ENCODE data around the gene SLAMF6. TPM values are rescaled to one million over a fixed set of nuclear protein-coding genes. Genes with fewer than 3 reads are reported as not detected.

The SLAMF6 gene
- 10 to 100 TPM; 17.8 to 48.5 (median 40.5) TPM for total RNA-seq
- 10 to 100 TPM; 61.1 to 62.6 TPM for polyA plus RNA-seq
- total RNA-seq = 60.4 reads per million, percentile 75 among the genes with 10 or more reads in this experiment

DNA sequence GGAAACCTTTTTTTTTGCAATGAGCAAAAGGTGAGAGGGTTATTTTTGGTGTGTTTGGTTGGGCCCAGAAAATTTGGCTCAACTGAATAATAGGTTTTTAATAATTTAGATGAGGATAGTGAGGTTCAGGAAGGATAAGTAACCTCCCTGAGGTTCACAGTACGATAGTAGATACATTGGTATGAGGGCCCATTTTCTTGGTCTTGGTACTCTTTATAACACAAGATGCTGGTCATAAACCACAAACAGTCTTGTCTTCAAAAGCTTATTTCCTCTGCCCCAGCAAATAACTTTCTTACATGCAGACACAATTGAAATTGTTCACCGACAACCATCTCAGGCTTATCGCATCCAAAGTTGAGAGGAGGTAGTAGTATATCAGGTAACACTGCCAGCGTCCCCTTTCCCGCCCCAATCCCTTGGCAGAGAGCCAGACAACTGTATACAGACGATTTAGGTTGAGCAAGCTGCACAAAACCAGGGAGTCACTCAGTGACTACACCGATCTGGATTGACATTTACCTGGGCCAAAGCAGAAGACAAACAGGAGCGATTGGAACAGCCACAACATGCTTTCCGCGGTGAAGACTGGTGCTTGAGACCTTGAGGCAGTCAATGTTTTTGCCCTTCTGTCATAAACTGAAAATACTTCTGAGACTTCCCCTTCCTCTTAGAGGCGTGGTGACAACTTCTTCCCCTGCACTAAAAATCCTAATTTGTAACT, at the start of gene SLAMF6:
Gene SLAMF6, minus strand, starts transcription at position 634 of the 724 bp plus-strand sequence. Its CDS starts 63 bp downstream, at position 571.
- Histone ChIP-seq H3K9me3 (ENCODE audit: control insufficient read depth in 2 of 3, low read length in 3 of 3) (no peaks in the 10 kb centered on the region), H3K4me3 (ENCODE audit: low read length) (peak within 1 kb of the TSS; percentile 51), H3K27ac (ENCODE audit: low read depth, low read length) (peak within 1 kb of the TSS; percentile 84), H3K4me1 (ENCODE audit: control insufficient read depth in 2 of 2, insufficient read depth in 2 of 2, low read length in 2 of 2) (peaks cover 13 to 38% of the 10 kb centered on the region in 2 donors), H3K27me3 (ENCODE audit: control insufficient read depth in 2 of 2, insufficient read depth in 2 of 2, low read length in 2 of 2) (no peaks in the 10 kb centered on the region), H3K36me3 (ENCODE audit: control insufficient read depth in 2 of 3, insufficient read depth in 3 of 3, low read length in 3 of 3) (no peaks in the 10 kb centered on the region)
- ATAC-seq (peak; percentile 72), DNase-seq (peak in 8 of 9 donors; percentile 33 to 68 (median 52))
- no peaks in the 10 kb centered on the region for H3K27me3 Mint-ChIP-seq
- CTCF ChIA-PET = interaction anchor here (0.6 to 2.8 kb wide), 9 partner anchors 17 to 170 kb away, joined by 3 to 12 read pairs (median 3); no protein-coding TSS in a partner anchor
- POLR2A ChIA-PET = interaction anchor here (0.6 to 2.2 kb wide), 14 partner anchors 9 to 193 kb away, joined by 3 to 15 read pairs (median 4); partner anchors contain the start of genes CD84 and SLAMF1
- peaks cover 0 to 29% (median 20%) of the 10 kb centered on the region in 11 donors for H3K9me3 Mint-ChIP-seq
- peak within 1 kb of the TSS; percentile 87 to 98 (median 94) for H3K4me3 Mint-ChIP-seq
- H3K4me1 Mint-ChIP-seq = peaks cover 33 to 83% (median 74%) of the 10 kb centered on the region in 7 donors
- H3K36me3 Mint-ChIP-seq = peaks cover 17 to 52% (median 20%) of the 10 kb centered on the region in 5 donors
- intact Hi-C loops (cut with micrococcal nuclease) = loop anchor here (1.0 to 5.0 kb wide), 3 partner anchors 18 to 50 kb away; no protein-coding TSS in a partner anchor
- peak within 1 kb of the TSS; percentile 89 to 99 (median 93) for H3K27ac Mint-ChIP-seq

DNA sequence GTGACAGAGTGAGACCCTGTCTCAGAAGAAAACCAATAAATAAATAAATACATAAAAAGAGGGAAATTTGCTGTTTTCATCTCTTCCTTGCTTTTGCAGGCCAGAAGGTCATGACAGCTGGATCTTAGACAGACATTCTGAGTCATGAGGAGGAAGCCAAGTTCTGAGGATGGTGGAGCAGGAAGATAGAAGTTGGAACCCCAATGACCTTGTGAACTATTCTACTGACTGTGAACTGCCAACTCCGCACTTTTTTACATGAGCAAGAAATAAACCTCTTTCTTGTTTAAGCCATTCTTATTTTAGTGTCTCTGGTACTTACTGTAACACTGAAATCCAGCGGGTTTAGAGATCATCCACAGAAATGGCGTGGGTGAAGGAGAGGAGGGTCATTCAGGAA, 47.8 kb upstream of the SLAMF6 start:
- ChIA-PET POLR2A (interaction anchor here (1.3 to 1.7 kb wide), 4 partner anchors 8 to 142 kb away, joined by 4 to 9 read pairs (median 6); partner anchors contain the start of gene CD84), CTCF (interaction anchor here (1.4 kb wide), 1 partner anchor 15 kb away, joined by 3 read pairs; no protein-coding TSS in a partner anchor)
- Mint-ChIP-seq H3K4me3 (peak overlapping the region in 4 of 10 donors; percentile 0 to 79 (median 60)), H3K27me3 (no peaks in the 10 kb centered on the region), H3K9me3 (peaks cover 0 to 14% (median 3%) of the 10 kb centered on the region in 11 donors), H3K4me1 (peaks cover 76 to 100% (median 91%) of the 10 kb centered on the region in 7 donors), H3K36me3 (peaks cover 21 to 59% (median 27%) of the 10 kb centered on the region in 5 donors), H3K27ac (peak overlapping the region; percentile 8 to 98 (median 89))
- Histone ChIP-seq H3K36me3 (ENCODE audit: control insufficient read depth in 2 of 3, insufficient read depth in 3 of 3, low read length in 3 of 3) (no peaks in the 10 kb centered on the region), H3K9me3 (ENCODE audit: control insufficient read depth in 2 of 3, low read length in 3 of 3) (no peaks in the 10 kb centered on the region), H3K4me3 (ENCODE audit: low read length) (no peak overlapping the region), H3K27ac (ENCODE audit: low read depth, low read length) (no peak overlapping the region), H3K27me3 (ENCODE audit: control insufficient read depth in 2 of 2, insufficient read depth in 2 of 2, low read length in 2 of 2) (no peaks in the 10 kb centered on the region), H3K4me1 (ENCODE audit: control insufficient read depth in 2 of 2, insufficient read depth in 2 of 2, low read length in 2 of 2) (peaks cover 93 to 96% of the 10 kb centered on the region in 2 donors)
- DNase-seq = no peak
- intact Hi-C loops (cut with micrococcal nuclease) = no loop called here
- no peak for ATAC-seq

DNA sequence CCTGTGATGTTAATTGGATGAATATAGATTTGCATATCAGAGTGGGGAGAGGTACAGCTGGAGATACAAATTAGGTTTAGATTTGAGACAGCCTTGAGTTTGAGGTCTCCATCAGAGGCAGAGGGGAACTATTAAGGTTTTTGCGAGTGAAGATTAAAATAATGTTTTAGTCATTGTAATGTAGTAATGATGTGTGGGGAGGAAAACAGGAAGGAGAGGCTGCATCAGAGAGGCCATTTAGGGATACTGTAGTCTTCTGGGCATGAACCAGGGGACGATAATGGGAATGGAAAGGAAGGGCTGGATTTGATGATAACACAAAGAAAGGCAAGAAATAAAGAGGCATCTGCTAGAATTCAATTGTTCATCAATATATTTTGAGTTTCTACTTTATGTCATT, 46.8 kb upstream of the SLAMF6 start:
- Histone ChIP-seq H3K36me3 (ENCODE audit: control insufficient read depth in 2 of 3, insufficient read depth in 3 of 3, low read length in 3 of 3) (no peaks in the 10 kb centered on the region), H3K4me1 (ENCODE audit: control insufficient read depth in 2 of 2, insufficient read depth in 2 of 2, low read length in 2 of 2) (peaks cover 92 to 98% of the 10 kb centered on the region in 2 donors), H3K27ac (ENCODE audit: low read depth, low read length) (peak overlapping the region; percentile 29), H3K9me3 (ENCODE audit: control insufficient read depth in 2 of 3, low read length in 3 of 3) (no peaks in the 10 kb centered on the region), H3K4me3 (ENCODE audit: low read length) (peak overlapping the region; percentile 5), H3K27me3 (ENCODE audit: control insufficient read depth in 2 of 2, insufficient read depth in 2 of 2, low read length in 2 of 2) (no peaks in the 10 kb centered on the region)
- DNase-seq = no peak
- Mint-ChIP-seq H3K36me3 (peaks cover 24 to 60% (median 35%) of the 10 kb centered on the region in 5 donors), H3K9me3 (peaks cover 0 to 14% (median 3%) of the 10 kb centered on the region in 11 donors), H3K27me3 (no peaks in the 10 kb centered on the region), H3K4me1 (peaks cover 75 to 100% (median 91%) of the 10 kb centered on the region in 7 donors), H3K27ac (peak overlapping the region; percentile 44 to 98 (median 89)), H3K4me3 (peak overlapping the region; percentile 0 to 79 (median 36))
- peak; percentile 29 for ATAC-seq
- intact Hi-C loops (cut with micrococcal nuclease) = loop anchor here in 1 of 2 donors (5.0 kb wide), 1 partner anchor 227 kb away; the partner anchor contains the start of gene LY9
- ChIA-PET CTCF (interaction anchor here (0.7 to 1.4 kb wide), 2 partner anchors 14 to 139 kb away, joined by 3 read pairs; no protein-coding TSS in a partner anchor), POLR2A (interaction anchor here (0.7 to 1.7 kb wide), 6 partner anchors 9 to 141 kb away, joined by 3 to 9 read pairs (median 4); partner anchors contain the start of gene CD84)

DNA sequence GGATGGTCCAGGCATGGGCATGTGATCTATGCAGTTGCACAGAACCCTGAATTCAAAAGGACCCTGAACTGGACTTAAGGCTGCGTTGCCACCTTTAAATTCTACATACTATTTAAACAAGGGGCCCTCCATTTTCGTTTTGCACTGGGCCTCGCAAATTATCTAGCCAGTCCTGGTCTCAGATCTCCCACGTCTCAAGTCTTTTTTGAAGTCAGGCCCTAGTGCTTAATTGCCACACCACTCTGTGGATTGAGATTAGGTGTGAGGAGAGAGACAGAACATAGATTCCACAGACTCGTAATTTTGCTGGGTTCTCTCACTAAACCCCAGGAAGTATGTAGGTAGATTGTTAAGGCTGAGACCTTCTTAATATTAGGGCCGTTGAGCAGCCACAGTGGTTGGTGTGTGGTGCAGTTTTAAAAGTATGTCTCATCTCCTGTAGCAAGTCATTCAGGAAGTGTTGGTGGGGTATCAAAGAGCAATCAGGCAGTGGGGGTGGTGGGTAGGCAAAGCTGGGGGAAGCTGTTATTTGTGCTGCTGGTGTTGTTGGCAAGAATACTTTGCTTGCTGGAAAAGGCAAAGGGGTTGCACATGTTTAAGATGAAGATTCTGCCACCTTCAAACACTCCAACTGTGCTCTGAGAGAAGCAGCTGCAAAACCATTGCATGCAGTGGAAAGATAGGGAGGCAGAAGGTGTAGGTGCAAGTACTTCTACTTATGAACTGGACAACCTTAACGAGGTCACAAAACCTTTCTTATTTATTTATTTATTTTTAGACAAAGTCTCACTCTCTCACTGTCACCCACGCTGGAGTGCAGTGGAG, 45.0 kb upstream of the SLAMF6 start:
- peaks cover 0 to 14% (median 4%) of the 10 kb centered on the region in 11 donors for H3K9me3 Mint-ChIP-seq
- POLR2A ChIA-PET = interaction anchor here (0.5 to 6.6 kb wide), 8 partner anchors 8 to 46 kb away, joined by 3 to 70 read pairs (median 6); partner anchors contain the start of genes CD84 and SLAMF6
- no peaks in the 10 kb centered on the region for H3K27me3 Mint-ChIP-seq
- intact Hi-C loops (cut with micrococcal nuclease) = loop anchor here (1.0 to 5.0 kb wide), 5 partner anchors 8 to 229 kb away; partner anchors contain the start of gene LY9 (in 1 of the 2)
- ATAC-seq (peak; percentile 92), DNase-seq (peak in 8 of 9 donors; percentile 49 to 70 (median 59))
- Histone ChIP-seq H3K4me3 (ENCODE audit: low read length) (peak overlapping the region; percentile 11), H3K36me3 (ENCODE audit: control insufficient read depth in 2 of 3, insufficient read depth in 3 of 3, low read length in 3 of 3) (no peaks in the 10 kb centered on the region), H3K27ac (ENCODE audit: low read depth, low read length) (peak overlapping the region; percentile 67), H3K4me1 (ENCODE audit: control insufficient read depth in 2 of 2, insufficient read depth in 2 of 2, low read length in 2 of 2) (peaks cover 75 to 96% of the 10 kb centered on the region in 2 donors), H3K9me3 (ENCODE audit: control insufficient read depth in 2 of 3, low read length in 3 of 3) (no peaks in the 10 kb centered on the region), H3K27me3 (ENCODE audit: control insufficient read depth in 2 of 2, insufficient read depth in 2 of 2, low read length in 2 of 2) (no peaks in the 10 kb centered on the region)
- H3K4me1 Mint-ChIP-seq = peaks cover 63 to 95% (median 83%) of the 10 kb centered on the region in 7 donors
- peak overlapping the region; percentile 86 to 98 (median 89) for H3K27ac Mint-ChIP-seq
- CTCF ChIA-PET = interaction anchor here (0.8 to 1.3 kb wide), 3 partner anchors 9 to 139 kb away, joined by 4 to 5 read pairs (median 4); no protein-coding TSS in a partner anchor
- H3K36me3 Mint-ChIP-seq = peaks cover 18 to 67% (median 38%) of the 10 kb centered on the region in 5 donors
- peak overlapping the region; percentile 6 to 90 (median 73) for H3K4me3 Mint-ChIP-seq

DNA sequence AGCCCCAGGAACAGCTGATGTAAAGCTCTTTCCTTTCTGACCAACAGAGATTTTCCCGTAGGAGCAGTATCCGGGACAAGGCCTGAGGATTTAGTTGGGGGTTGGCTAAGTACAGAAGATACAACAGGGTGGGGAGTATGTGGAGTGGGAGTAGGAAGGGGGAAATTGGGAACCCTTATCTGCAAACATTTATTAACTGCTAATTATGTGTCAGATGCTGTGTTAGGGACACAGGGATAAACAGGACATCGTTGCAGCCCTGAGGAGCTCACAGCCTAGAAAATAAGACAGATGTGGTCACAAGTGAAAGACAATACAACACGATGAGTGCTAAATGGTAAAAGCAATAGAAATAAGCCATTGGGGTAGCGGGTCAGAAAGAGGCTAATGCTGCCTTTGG, 44.3 kb upstream of the SLAMF6 start:
- Histone ChIP-seq H3K4me1 (ENCODE audit: control insufficient read depth in 2 of 2, insufficient read depth in 2 of 2, low read length in 2 of 2) (peaks cover 69 to 96% of the 10 kb centered on the region in 2 donors), H3K36me3 (ENCODE audit: control insufficient read depth in 2 of 3, insufficient read depth in 3 of 3, low read length in 3 of 3) (no peaks in the 10 kb centered on the region), H3K27me3 (ENCODE audit: control insufficient read depth in 2 of 2, insufficient read depth in 2 of 2, low read length in 2 of 2) (no peaks in the 10 kb centered on the region), H3K9me3 (ENCODE audit: control insufficient read depth in 2 of 3, low read length in 3 of 3) (peaks cover 0 to 5% (median 0%) of the 10 kb centered on the region in 3 experiments), H3K4me3 (ENCODE audit: low read length) (peak overlapping the region; percentile 11), H3K27ac (ENCODE audit: low read depth, low read length) (peak overlapping the region; percentile 67)
- H3K27ac Mint-ChIP-seq = peak overlapping the region; percentile 86 to 98 (median 89)
- ATAC-seq (no peak), DNase-seq (no peak)
- intact Hi-C loops (cut with micrococcal nuclease) = loop anchor here in 1 of 2 donors (5.0 kb wide), 1 partner anchor 230 kb away; the partner anchor contains the start of gene LY9
- ChIA-PET POLR2A (interaction anchor here (0.5 to 6.6 kb wide), 6 partner anchors 8 to 229 kb away, joined by 3 to 70 read pairs (median 4); partner anchors contain the start of genes CD84 and LY9), CTCF (interaction anchor here (1.3 to 3.8 kb wide), 2 partner anchors 12 to 23 kb away, joined by 4 to 14 read pairs; no protein-coding TSS in a partner anchor)
- no peaks in the 10 kb centered on the region for H3K27me3 Mint-ChIP-seq
- H3K4me3 Mint-ChIP-seq = peak overlapping the region; percentile 46 to 90 (median 72)
- peaks cover 2 to 20% (median 7%) of the 10 kb centered on the region in 11 donors for H3K9me3 Mint-ChIP-seq
- peaks cover 18 to 68% (median 44%) of the 10 kb centered on the region in 5 donors for H3K36me3 Mint-ChIP-seq
- peaks cover 58 to 95% (median 79%) of the 10 kb centered on the region in 7 donors for H3K4me1 Mint-ChIP-seq
